NCI-H345 treated with DMSO at 0.1 percent for 48 hours (cell line): ENCODE results near the gene RNF157.
"Not testable (repeated sequence)": the region's sequence is repeated elsewhere in the genome, so short reads cannot be mapped to it uniquely, and the experiment has no call there.

Experiments used
- DNase-seq: peaks from one replicate; lab custom pipeline; 2025; ENCODE audit not compliant: unreplicated experiment; lab: John Stamatoyannopoulos, UW

Gene RNF157

GRCh38 chr17:76195281-76196096, 44.8 kb downstream of the RNF157 start:
- no peak for DNase-seq

- DNase-seq = no peak
These were observed 46.7 kb downstream of the RNF157 start for GRCh38 chr17:76193591-76193990.

GRCh38 chr17:76191896-76192295, 48.4 kb downstream of the RNF157 start:
- no peak for DNase-seq

- no peak for DNase-seq
These were observed 50.6 kb downstream of the RNF157 start for GRCh38 chr17:76189741-76190140.

- DNase-seq = no peak
These were observed 51.0 kb downstream of the RNF157 start for GRCh38 chr17:76189247-76189646.

- DNase-seq = no peak
These were observed 51.9 kb downstream of the RNF157 start for GRCh38 chr17:76188213-76189016.

- DNase-seq = not testable (repeated sequence)
These were observed 53.5 kb downstream of the RNF157 start for GRCh38 chr17:76186774-76187173.

- DNase-seq = no peak
These were observed 56.0 kb downstream of the RNF157 start for GRCh38 chr17:76184290-76184689.

- DNase-seq = peak; percentile 78
These were observed 58.1 kb downstream of the RNF157 start for GRCh38 chr17:76182016-76182764.

- DNase-seq = no peak
These were observed 60.5 kb downstream of the RNF157 start for GRCh38 chr17:76179496-76180467.

GRCh38 chr17:76178124-76178523, 62.2 kb downstream of the RNF157 start:
- DNase-seq = no peak

- no peak for DNase-seq
These were observed 63.4 kb downstream of the RNF157 start for GRCh38 chr17:76176701-76177574.

- no peak for DNase-seq
These were observed 66.3 kb downstream of the RNF157 start for GRCh38 chr17:76174037-76174436.

GRCh38 chr17:76173474-76173873, 66.8 kb downstream of the RNF157 start:
- DNase-seq = no peak

GRCh38 chr17:76171706-76172105, 68.6 kb downstream of the RNF157 start:
- DNase-seq = no peak

- DNase-seq = no peak
These were observed 70.2 kb downstream of the RNF157 start for GRCh38 chr17:76170114-76170513.

GRCh38 chr17:76166906-76167305, 73.4 kb downstream of the RNF157 start:
- no peak for DNase-seq

GRCh38 chr17:76166168-76166567, 74.1 kb downstream of the RNF157 start:
- DNase-seq = no peak

- DNase-seq = no peak
These were observed 76.0 kb downstream of the RNF157 start for GRCh38 chr17:76164331-76164730.
